ENCODE measurements around the gene SAMD1. TPM values are rescaled to one million over a fixed set of nuclear protein-coding genes. Genes with fewer than 3 reads are reported as not detected.
A peak's percentile ranks its signal among the peaks of the same experiment; 100 is the strongest.

Gene SAMD1
- total and polyA plus RNA-seq, 2 of the 13 experiments (the other 11 are each of a cell fraction or from before 2014, with no cell fraction given), result 17.5 to 45.0 TPM

GRCh38 chr19:14070268-14071050, 20.1 kb downstream of the SAMD1 start:
- BruUV-seq (replicated peaks), result no TSS peak
- 94% methylated on average over 42 of the region's 43 CpGs for WGBS (ENCODE audit: low lambda C conversion rate)
- no peak for ATAC-seq
- Histone ChIP-seq H3K4me2 (ENCODE audit: low read depth, low read length) (no peak overlapping the region), H3K4me1 (ENCODE audit: insufficient read depth, low read length) (peaks cover 11% of the 10 kb centered on the region), H3K9me3 (ENCODE audit: low read length) (no peaks in the 10 kb centered on the region), H2AFZ (ENCODE audit: low read length) (no peak overlapping the region), H3K79me2 (ENCODE audit: insufficient read depth, low read length) (peaks cover 3% of the 10 kb centered on the region), H3K9ac (ENCODE audit: insufficient read depth, low read depth, low read length) (no peak overlapping the region), H4K20me1 (ENCODE audit: insufficient read depth, low read length) (no peaks in the 10 kb centered on the region), H3K27me3 (ENCODE audit: control insufficient read depth in 1 of 2, insufficient read depth in 2 of 2, low read length in 2 of 2) (no peaks in the 10 kb centered on the region; a peak in 2 of 5 replicates), H3K27ac (ENCODE audit: extremely low read length, insufficient read depth, low read length) (no peak overlapping the region), H3K36me3 (replicated peaks in 1 of 2; ENCODE audit: control insufficient read depth in 1 of 2, insufficient read depth in 2 of 2, low read length in 2 of 2) (no peaks in the 10 kb centered on the region), H3K4me3 (replicated peaks in 1 of 3; ENCODE audit: insufficient read depth in 1 of 3, low read depth in 2 of 3, low read length in 3 of 3) (no peak overlapping the region)
- ChIA-PET POLR2A (interaction anchor here (1.2 to 5.2 kb wide), 2 partner anchors 9 to 18 kb away, joined by 3 to 62 read pairs; partner anchors contain the start of gene PALM3), CTCF (ENCODE audit: low intra/inter-chr PET ratio, low total read pairs) (no interaction called here)
- in situ Hi-C loops (cut with HindIII; ENCODE audit: extremely low pct_ligation_motif_present, low pct_unique_long_range_greater_than_20kb), result loop anchor here (5.0 to 25.0 kb wide), 2 partner anchors 188 to 308 kb away; partner anchors contain the start of genes C19orf53 and MRI1
- TF ChIP-seq ZBTB38 (CRISPR knock-in tag; IDR thresholded peaks at IDR 0.05) (peak; percentile 16; the same call in 1 of the 2 replicates), ZNF737 (CRISPR knock-in tag; IDR thresholded peaks at IDR 0.05; ENCODE audit: borderline replicate concordance) (no peak), AGO2 (optimal IDR thresholded peaks at IDR 0.05; ENCODE audit: low read depth, low read length) (peak; percentile 21), ZNF556 (CRISPR knock-in tag; IDR thresholded peaks at IDR 0.05; ENCODE audit: borderline replicate concordance) (no peak), ZNF570 (CRISPR knock-in tag; IDR thresholded peaks at IDR 0.05; ENCODE audit: borderline replicate concordance) (no peak)
- intact Hi-C loops (cut with micrococcal nuclease; ENCODE audit: unreplicated experiment), result loop anchor here (5.0 kb wide), 1 partner anchor 63 kb away; the partner anchor contains the start of gene RFX1
- FAIRE-seq, result no peak
- no peak for DNase-seq (ENCODE audit: low spot score)

GRCh38 chr19:14066134-14066533, 24.4 kb downstream of the SAMD1 start:
- no peaks in the 10 kb centered on the region for H3K9me3 ChIP-seq (ENCODE audit: low read length)
- H3K4me1 ChIP-seq (ENCODE audit: insufficient read depth, low read length), result peaks cover 20% of the 10 kb centered on the region
- H3K9ac ChIP-seq (ENCODE audit: insufficient read depth, low read depth, low read length), result no peak overlapping the region
- H2AFZ ChIP-seq (ENCODE audit: low read length), result no peak overlapping the region
- intact Hi-C loops (cut with micrococcal nuclease; ENCODE audit: unreplicated experiment), result no loop called here
- H3K36me3 ChIP-seq (replicated peaks in 1 of 2; ENCODE audit: control insufficient read depth in 1 of 2, insufficient read depth in 2 of 2, low read length in 2 of 2), result no peaks in the 10 kb centered on the region
- DNase-seq (ENCODE audit: low spot score), result no peak
- BruUV-seq (replicated peaks), result no TSS peak
- H3K27me3 ChIP-seq (ENCODE audit: control insufficient read depth in 1 of 2, insufficient read depth in 2 of 2, low read length in 2 of 2), result no peaks in the 10 kb centered on the region; a peak in 1 of 5 replicates
- in situ Hi-C loops (cut with HindIII; ENCODE audit: extremely low pct_ligation_motif_present, low pct_unique_long_range_greater_than_20kb), result loop anchor here (25.0 kb wide), 1 partner anchor 304 kb away; the partner anchor contains the start of genes C19orf53 and MRI1
- CTCF ChIA-PET (ENCODE audit: low intra/inter-chr PET ratio, low total read pairs), result no interaction called here
- POLR2A ChIA-PET, result no interaction called here
- H4K20me1 ChIP-seq (ENCODE audit: insufficient read depth, low read length), result no peaks in the 10 kb centered on the region
- no peak for ATAC-seq
- no peak overlapping the region for H3K4me2 ChIP-seq (ENCODE audit: low read depth, low read length)
- WGBS (ENCODE audit: low lambda C conversion rate), result 9% methylated on average over 2 of the region's 2 CpGs
- no peak for FAIRE-seq
- H3K79me2 ChIP-seq (ENCODE audit: insufficient read depth, low read length), result no peaks in the 10 kb centered on the region
- H3K27ac ChIP-seq (ENCODE audit: extremely low read length, insufficient read depth, low read length), result no peak overlapping the region
- H3K4me3 ChIP-seq (replicated peaks in 1 of 3; ENCODE audit: insufficient read depth in 1 of 3, low read depth in 2 of 3, low read length in 3 of 3), result no peak overlapping the region
- TF ChIP-seq HNRNPL (IDR thresholded peaks at IDR 0.05; ENCODE audit: low read depth, low read length), result no peak
- TF ChIP-seq MYPOP (CRISPR knock-in tag; IDR thresholded peaks at IDR 0.05), result no peak
- TF ChIP-seq, protein P1, sequence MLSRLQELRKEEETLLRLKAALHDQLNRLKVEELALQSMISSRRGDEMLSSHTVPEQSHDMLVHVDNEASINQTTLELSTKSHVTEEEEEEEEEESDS (CRISPR knock-in tag; IDR thresholded peaks at IDR 0.05; ENCODE audit: borderline replicate concordance), result no peak
